ENCODE results near the gene EPHA3. TPM values are rescaled to one million over a fixed set of nuclear protein-coding genes. Genes with fewer than 3 reads are reported as not detected.

EPHA3 gene
- polyA plus RNA-seq, 1 donor from 2014 or later: 33.0 TPM

DNA sequence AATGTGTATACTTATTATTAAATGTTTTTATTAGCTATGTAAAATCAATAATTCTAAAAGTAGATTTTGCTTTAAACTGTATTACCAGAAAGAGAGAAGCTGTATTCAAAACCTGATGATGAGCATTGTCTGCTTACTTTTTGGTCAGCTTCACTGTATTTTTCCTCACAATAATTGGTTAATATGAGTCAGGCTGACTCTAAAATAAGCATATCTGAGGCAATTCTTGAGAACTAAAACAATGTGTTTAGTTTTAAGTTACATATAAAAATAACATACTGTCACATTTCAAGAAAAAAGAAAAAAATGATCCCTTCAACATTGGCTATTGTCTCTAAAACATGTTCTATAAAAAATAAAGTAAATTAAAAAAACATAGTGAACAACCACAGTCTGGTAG, 66.1 kb downstream of the EPHA3 start:
- Histone ChIP-seq H3K27ac (ENCODE audit: low read length) (no peak overlapping the region), H3K4me2 (ENCODE audit: low read length) (no peak overlapping the region), H3K9me2 (ENCODE audit: insufficient read depth, low read length) (no peaks in the 10 kb centered on the region), H2AFZ (ENCODE audit: low read depth, low read length) (no peak overlapping the region), H3K9ac (ENCODE audit: low read length) (no peak overlapping the region), H3K79me2 (replicated peaks; ENCODE audit: insufficient read depth, low read length) (no peaks in the 10 kb centered on the region), H3K9me3 (ENCODE audit: low read length) (no peaks in the 10 kb centered on the region), H3K36me3 (ENCODE audit: insufficient read depth, low read length) (no peaks in the 10 kb centered on the region), H4K20me1 (ENCODE audit: insufficient read depth) (no peaks in the 10 kb centered on the region), H3K4me3 (ENCODE audit: low read length) (no peak overlapping the region), H3K27me3 (ENCODE audit: insufficient read depth, low read depth, low read length) (no peaks in the 10 kb centered on the region), H3F3A (ENCODE audit: insufficient read depth, low read length, poor library complexity, severe bottlenecking) (no peaks in the 10 kb centered on the region)
- TF ChIP-seq MXI1 (conservative IDR thresholded peaks at IDR 0.05; ENCODE audit: poor library complexity, severe bottlenecking) (no peak), EP300 (conservative IDR thresholded peaks at IDR 0.05; ENCODE audit: poor library complexity, severe bottlenecking) (no peak), POLR2AphosphoS5 (IDR thresholded peaks at IDR 0.05) (no peak), EZH2 (IDR thresholded peaks at IDR 0.05; ENCODE audit: borderline replicate concordance, insufficient read depth, low read length, poor library complexity, severe bottlenecking) (no peak), RAD21 (conservative IDR thresholded peaks at IDR 0.05) (no peak), TAF1 (IDR thresholded peaks at IDR 0.05; ENCODE audit: low read depth) (no peak), SMC3 (conservative IDR thresholded peaks at IDR 0.05; ENCODE audit: poor library complexity) (no peak)
- TF ChIP-seq, protein P1, sequence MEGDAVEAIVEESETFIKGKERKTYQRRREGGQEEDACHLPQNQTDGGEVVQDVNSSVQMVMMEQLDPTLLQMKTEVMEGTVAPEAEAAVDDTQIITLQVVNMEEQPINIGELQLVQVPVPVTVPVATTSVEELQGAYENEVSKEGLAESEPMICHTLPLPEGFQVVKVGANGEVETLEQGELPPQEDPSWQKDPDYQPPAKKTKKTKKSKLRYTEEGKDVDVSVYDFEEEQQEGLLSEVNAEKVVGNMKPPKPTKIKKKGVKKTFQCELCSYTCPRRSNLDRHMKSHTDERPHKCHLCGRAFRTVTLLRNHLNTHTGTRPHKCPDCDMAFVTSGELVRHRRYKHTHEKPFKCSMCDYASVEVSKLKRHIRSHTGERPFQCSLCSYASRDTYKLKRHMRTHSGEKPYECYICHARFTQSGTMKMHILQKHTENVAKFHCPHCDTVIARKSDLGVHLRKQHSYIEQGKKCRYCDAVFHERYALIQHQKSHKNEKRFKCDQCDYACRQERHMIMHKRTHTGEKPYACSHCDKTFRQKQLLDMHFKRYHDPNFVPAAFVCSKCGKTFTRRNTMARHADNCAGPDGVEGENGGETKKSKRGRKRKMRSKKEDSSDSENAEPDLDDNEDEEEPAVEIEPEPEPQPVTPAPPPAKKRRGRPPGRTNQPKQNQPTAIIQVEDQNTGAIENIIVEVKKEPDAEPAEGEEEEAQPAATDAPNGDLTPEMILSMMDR (IDR thresholded peaks at IDR 0.05; ENCODE audit: poor library complexity, severe bottlenecking): no peak
- TF ChIP-seq, protein P2, sequence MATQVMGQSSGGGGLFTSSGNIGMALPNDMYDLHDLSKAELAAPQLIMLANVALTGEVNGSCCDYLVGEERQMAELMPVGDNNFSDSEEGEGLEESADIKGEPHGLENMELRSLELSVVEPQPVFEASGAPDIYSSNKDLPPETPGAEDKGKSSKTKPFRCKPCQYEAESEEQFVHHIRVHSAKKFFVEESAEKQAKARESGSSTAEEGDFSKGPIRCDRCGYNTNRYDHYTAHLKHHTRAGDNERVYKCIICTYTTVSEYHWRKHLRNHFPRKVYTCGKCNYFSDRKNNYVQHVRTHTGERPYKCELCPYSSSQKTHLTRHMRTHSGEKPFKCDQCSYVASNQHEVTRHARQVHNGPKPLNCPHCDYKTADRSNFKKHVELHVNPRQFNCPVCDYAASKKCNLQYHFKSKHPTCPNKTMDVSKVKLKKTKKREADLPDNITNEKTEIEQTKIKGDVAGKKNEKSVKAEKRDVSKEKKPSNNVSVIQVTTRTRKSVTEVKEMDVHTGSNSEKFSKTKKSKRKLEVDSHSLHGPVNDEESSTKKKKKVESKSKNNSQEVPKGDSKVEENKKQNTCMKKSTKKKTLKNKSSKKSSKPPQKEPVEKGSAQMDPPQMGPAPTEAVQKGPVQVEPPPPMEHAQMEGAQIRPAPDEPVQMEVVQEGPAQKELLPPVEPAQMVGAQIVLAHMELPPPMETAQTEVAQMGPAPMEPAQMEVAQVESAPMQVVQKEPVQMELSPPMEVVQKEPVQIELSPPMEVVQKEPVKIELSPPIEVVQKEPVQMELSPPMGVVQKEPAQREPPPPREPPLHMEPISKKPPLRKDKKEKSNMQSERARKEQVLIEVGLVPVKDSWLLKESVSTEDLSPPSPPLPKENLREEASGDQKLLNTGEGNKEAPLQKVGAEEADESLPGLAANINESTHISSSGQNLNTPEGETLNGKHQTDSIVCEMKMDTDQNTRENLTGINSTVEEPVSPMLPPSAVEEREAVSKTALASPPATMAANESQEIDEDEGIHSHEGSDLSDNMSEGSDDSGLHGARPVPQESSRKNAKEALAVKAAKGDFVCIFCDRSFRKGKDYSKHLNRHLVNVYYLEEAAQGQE (IDR thresholded peaks at IDR 0.05; ENCODE audit: borderline replicate concordance): no peak

DNA sequence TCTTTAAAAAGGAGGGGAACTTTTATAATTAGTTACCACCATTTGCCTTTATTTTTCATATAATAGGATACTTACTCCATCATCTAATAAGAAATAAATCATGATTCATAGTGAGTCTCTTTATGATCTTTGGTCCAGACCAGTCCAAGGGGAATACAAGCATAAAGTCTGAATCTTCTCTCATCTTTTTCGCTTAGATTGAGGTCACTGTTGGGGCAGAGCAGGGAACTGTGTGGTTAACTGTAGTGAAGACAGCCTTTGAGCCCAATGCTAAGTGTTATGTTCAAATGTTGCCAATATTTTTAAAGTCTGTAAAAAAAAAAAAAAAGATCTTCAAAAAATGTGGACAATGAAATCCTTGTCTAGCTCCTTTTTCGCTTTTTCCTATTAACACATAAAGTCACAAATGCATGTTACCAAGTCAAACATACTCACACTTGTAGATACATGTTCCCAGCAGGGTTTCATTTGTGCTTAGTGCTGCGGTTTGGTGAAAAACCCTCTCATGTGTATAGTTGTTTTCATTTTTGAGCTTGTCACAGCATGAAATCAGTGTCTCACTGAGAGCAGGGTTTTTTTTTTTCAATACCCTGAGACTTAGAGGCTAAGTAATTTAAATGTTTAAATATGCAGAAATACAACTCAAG, 72.1 kb downstream of the EPHA3 start:
- Histone ChIP-seq H3K79me2 (replicated peaks; ENCODE audit: insufficient read depth, low read length) (no peaks in the 10 kb centered on the region), H3K36me3 (ENCODE audit: insufficient read depth, low read length) (no peaks in the 10 kb centered on the region), H3K27me3 (ENCODE audit: insufficient read depth, low read depth, low read length) (no peaks in the 10 kb centered on the region), H3K9me3 (ENCODE audit: low read length) (no peaks in the 10 kb centered on the region), H3K4me2 (ENCODE audit: low read length) (no peak overlapping the region), H3K4me3 (ENCODE audit: low read length) (no peak overlapping the region), H3F3A (ENCODE audit: insufficient read depth, low read length, poor library complexity, severe bottlenecking) (no peaks in the 10 kb centered on the region), H3K27ac (ENCODE audit: low read length) (no peak overlapping the region), H3K9ac (ENCODE audit: low read length) (no peak overlapping the region), H3K9me2 (ENCODE audit: insufficient read depth, low read length) (no peaks in the 10 kb centered on the region), H2AFZ (ENCODE audit: low read depth, low read length) (no peak overlapping the region), H4K20me1 (ENCODE audit: insufficient read depth) (no peaks in the 10 kb centered on the region)
- TF ChIP-seq EZH2 (IDR thresholded peaks at IDR 0.05; ENCODE audit: borderline replicate concordance, insufficient read depth, low read length, poor library complexity, severe bottlenecking) (no peak), POLR2AphosphoS5 (IDR thresholded peaks at IDR 0.05) (peak; percentile 24)
